ENCODE results near the gene FXYD6. TPM values are rescaled to one million over a fixed set of nuclear protein-coding genes. Genes with fewer than 3 reads are reported as not detected.

FXYD6 gene
- total and polyA plus RNA-seq, 5 experiments from 2014 or later = not detected

GRCh38 chr11:117842131-117842941, 34.1 kb downstream of the FXYD6 start:
- Mint-ChIP-seq H3K9me3 (no peaks in the 10 kb centered on the region), H3K4me1 (peaks cover 3 to 10% (median 5%) of the 10 kb centered on the region in 4 donors), H3K27ac (peak overlapping the region in 3 of 10 donors; percentile 11 to 62 (median 13)), H3K27me3 (no peaks in the 10 kb centered on the region), H3K4me3 (no peak overlapping the region), H3K36me3 (no peaks in the 10 kb centered on the region)
- POLR2A ChIA-PET = interaction anchor here (1.2 to 4.0 kb wide), 3 partner anchors 20 to 210 kb away, joined by 4 to 27 read pairs (median 5); no protein-coding TSS in a partner anchor
- no peak for ATAC-seq
- peak in 1 of 10 donors; percentile 7 for DNase-seq

- DNase-seq (peak in 1 of 10 donors; percentile 10), ATAC-seq (no peak)
- Mint-ChIP-seq H3K27me3 (no peaks in the 10 kb centered on the region), H3K27ac (peak overlapping the region in 3 of 10 donors; percentile 8 to 55 (median 36)), H3K36me3 (no peaks in the 10 kb centered on the region), H3K4me3 (no peak overlapping the region), H3K4me1 (peaks cover 3 to 10% (median 7%) of the 10 kb centered on the region in 4 donors), H3K9me3 (no peaks in the 10 kb centered on the region)
- POLR2A ChIA-PET = interaction anchor here (4.0 kb wide), 1 partner anchor 211 kb away, joined by 27 read pairs; no protein-coding TSS in a partner anchor
Measured at GRCh38 chr11:117841551-117842031, 34.9 kb downstream of the FXYD6 start.

GRCh38 chr11:117840881-117841550, 35.4 kb downstream of the FXYD6 start:
- Mint-ChIP-seq H3K36me3 (no peaks in the 10 kb centered on the region), H3K27me3 (no peaks in the 10 kb centered on the region), H3K27ac (peak overlapping the region in 4 of 10 donors; percentile 18 to 65 (median 58)), H3K4me3 (peak overlapping the region in 1 of 10 donors; percentile 54), H3K9me3 (no peaks in the 10 kb centered on the region), H3K4me1 (peaks cover 3 to 12% (median 7%) of the 10 kb centered on the region in 4 donors)
- POLR2A ChIA-PET = no interaction called here
- DNase-seq (peak in 1 of 10 donors; percentile 14), ATAC-seq (no peak)

- peak overlapping the region in 3 of 10 donors; percentile 18 to 79 (median 65) for H3K27ac Mint-ChIP-seq
- H3K4me1 Mint-ChIP-seq = peaks cover 3 to 12% (median 7%) of the 10 kb centered on the region in 4 donors
- H3K36me3 Mint-ChIP-seq = no peaks in the 10 kb centered on the region
- DNase-seq (peak in 1 of 10 donors; percentile 6), ATAC-seq (no peak)
- H3K9me3 Mint-ChIP-seq = no peaks in the 10 kb centered on the region
- H3K27me3 Mint-ChIP-seq = no peaks in the 10 kb centered on the region
- H3K4me3 Mint-ChIP-seq = peak overlapping the region in 1 of 10 donors; percentile 54
- POLR2A ChIA-PET = no interaction called here
Measured at GRCh38 chr11:117839936-117840813, 36.3 kb downstream of the FXYD6 start.

- Mint-ChIP-seq H3K27me3 (no peaks in the 10 kb centered on the region), H3K27ac (peak overlapping the region in 1 of 10 donors; percentile 4), H3K9me3 (no peaks in the 10 kb centered on the region), H3K4me3 (no peak overlapping the region), H3K4me1 (peaks cover 3 to 12% (median 7%) of the 10 kb centered on the region in 4 donors), H3K36me3 (no peaks in the 10 kb centered on the region)
- ATAC-seq (no peak), DNase-seq (no peak)
- POLR2A ChIA-PET = interaction anchor here (1.0 kb wide), 1 partner anchor 10 kb away, joined by 3 read pairs; no protein-coding TSS in a partner anchor
Measured at GRCh38 chr11:117839380-117839881, 37.0 kb downstream of the FXYD6 start.

- H3K9me3 Mint-ChIP-seq = no peaks in the 10 kb centered on the region
- no peaks in the 10 kb centered on the region for H3K27me3 Mint-ChIP-seq
- POLR2A ChIA-PET = interaction anchor here (1.0 kb wide), 2 partner anchors 9 to 214 kb away, joined by 3 to 4 read pairs; no protein-coding TSS in a partner anchor
- H3K36me3 Mint-ChIP-seq = no peaks in the 10 kb centered on the region
- H3K4me3 Mint-ChIP-seq = no peak overlapping the region
- peak in 1 of 10 donors; percentile 6 for DNase-seq
- H3K4me1 Mint-ChIP-seq = peaks cover 3 to 11% (median 7%) of the 10 kb centered on the region in 4 donors
- peak overlapping the region in 1 of 10 donors; percentile 17 for H3K27ac Mint-ChIP-seq
- ATAC-seq = no peak
Measured at GRCh38 chr11:117838901-117839300, 37.6 kb downstream of the FXYD6 start.

GRCh38 chr11:117837791-117838190, 38.7 kb downstream of the FXYD6 start:
- DNase-seq = no peak
- POLR2A ChIA-PET = interaction anchor here (1.0 kb wide), 1 partner anchor 216 kb away, joined by 4 read pairs; no protein-coding TSS in a partner anchor
- Mint-ChIP-seq H3K36me3 (no peaks in the 10 kb centered on the region), H3K27ac (peak overlapping the region in 3 of 10 donors; percentile 62 to 75 (median 70)), H3K4me3 (peak overlapping the region in 1 of 10 donors; percentile 48), H3K27me3 (no peaks in the 10 kb centered on the region), H3K9me3 (no peaks in the 10 kb centered on the region), H3K4me1 (peaks cover 3 to 12% (median 3%) of the 10 kb centered on the region in 4 donors)
- no peak for ATAC-seq

- no peaks in the 10 kb centered on the region for H3K27me3 Mint-ChIP-seq
- H3K4me1 Mint-ChIP-seq = peaks cover 4 to 17% (median 7%) of the 10 kb centered on the region in 4 donors
- H3K9me3 Mint-ChIP-seq = no peaks in the 10 kb centered on the region
- H3K36me3 Mint-ChIP-seq = no peaks in the 10 kb centered on the region
- POLR2A ChIA-PET = no interaction called here
- no peak overlapping the region for H3K4me3 Mint-ChIP-seq
- ATAC-seq (no peak), DNase-seq (no peak)
- peak overlapping the region in 4 of 10 donors; percentile 9 to 75 (median 66) for H3K27ac Mint-ChIP-seq
Measured at GRCh38 chr11:117837070-117837776, 39.2 kb downstream of the FXYD6 start.

GRCh38 chr11:117836077-117836960, 40.1 kb downstream of the FXYD6 start:
- H3K4me1 Mint-ChIP-seq = peaks cover 7 to 21% (median 10%) of the 10 kb centered on the region in 4 donors
- H3K27ac Mint-ChIP-seq = no peak overlapping the region
- no peaks in the 10 kb centered on the region for H3K36me3 Mint-ChIP-seq
- H3K27me3 Mint-ChIP-seq = no peaks in the 10 kb centered on the region
- H3K9me3 Mint-ChIP-seq = no peaks in the 10 kb centered on the region
- ATAC-seq (no peak), DNase-seq (no peak)
- POLR2A ChIA-PET = interaction anchor here (0.7 to 1.5 kb wide), 2 partner anchors 13 to 414 kb away, joined by 5 to 8 read pairs; no protein-coding TSS in a partner anchor
- H3K4me3 Mint-ChIP-seq = no peak overlapping the region

GRCh38 chr11:117835576-117835975, 40.9 kb downstream of the FXYD6 start:
- Mint-ChIP-seq H3K27ac (no peak overlapping the region), H3K4me3 (no peak overlapping the region), H3K36me3 (no peaks in the 10 kb centered on the region), H3K4me1 (peaks cover 14 to 28% (median 17%) of the 10 kb centered on the region in 4 donors), H3K27me3 (no peaks in the 10 kb centered on the region), H3K9me3 (no peaks in the 10 kb centered on the region)
- POLR2A ChIA-PET = interaction anchor here (0.7 to 1.5 kb wide), 2 partner anchors 12 to 413 kb away, joined by 5 to 8 read pairs; no protein-coding TSS in a partner anchor
- DNase-seq (no peak), ATAC-seq (no peak)
